ENCODE measurements around the gene ZNF547.
A peak's percentile ranks its signal among the peaks of the same experiment; 100 is the strongest.

ZNF547 gene

DNA sequence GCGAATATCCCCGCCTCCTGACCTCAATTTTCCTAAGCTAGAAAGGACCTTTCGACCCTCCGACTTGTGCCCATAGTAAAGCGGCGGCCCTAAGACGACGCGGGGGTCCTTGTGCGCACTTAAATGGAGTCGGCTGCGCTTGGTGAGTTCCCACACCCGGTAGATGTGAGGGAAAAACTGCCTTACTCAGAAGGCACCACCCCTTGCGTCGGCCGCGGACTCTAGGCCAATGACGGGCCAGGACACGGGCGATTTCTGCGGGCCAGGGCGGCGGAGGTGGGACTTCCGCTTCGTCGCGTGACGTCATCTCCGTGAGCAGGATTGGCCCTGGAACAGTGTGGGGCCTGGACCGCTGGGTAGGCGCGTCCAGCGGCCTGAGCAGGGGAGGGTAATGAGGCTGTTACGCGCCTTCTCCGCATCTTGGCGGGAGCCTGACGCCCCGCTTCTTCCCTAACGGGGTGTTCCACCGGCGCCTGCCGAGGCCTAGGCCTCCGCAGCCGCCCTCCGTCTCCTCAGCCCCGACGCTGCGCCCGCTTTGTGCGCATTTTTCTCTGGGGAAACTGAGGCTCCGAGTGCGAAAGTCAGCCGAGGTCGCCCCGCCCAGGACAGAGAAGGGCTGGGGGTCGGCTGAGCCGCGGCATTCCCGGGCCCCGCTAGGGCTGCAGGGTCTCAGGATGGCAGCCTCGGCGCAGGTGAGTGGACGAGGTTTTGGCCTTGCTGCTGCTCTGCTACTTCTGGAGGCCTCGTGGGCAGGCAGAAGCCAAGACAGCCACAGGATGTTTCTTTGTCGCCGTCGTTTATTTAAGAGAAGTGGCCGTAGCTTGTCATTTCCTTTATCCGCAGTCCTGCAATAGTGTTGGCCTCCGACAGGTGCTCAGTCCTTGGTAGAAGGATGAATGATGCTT, 42.9 kb upstream of the ZNF547 start, which contains the start of gene ZNF543:
TSS of gene ZNF543 (plus strand) at position 293 of the 905 bp plus-strand sequence. CDS start at position 675, 382 bp downstream.
- Histone ChIP-seq H3K9ac (peak within 1 kb of the TSS; percentile 89), H2AFZ (peak within 1 kb of the TSS; percentile 94), H3K4me1 (peaks cover 3% of the 10 kb centered on the region), H3K4me3 (ENCODE audit: low read depth, low read length) (peak within 1 kb of the TSS; percentile 94), H3K27ac (peak within 1 kb of the TSS; percentile 91), H3K36me3 (ENCODE audit: control insufficient read depth, insufficient read depth, low read length) (no peaks in the 10 kb centered on the region), H3K9me3 (ENCODE audit: control insufficient read depth, low read length) (no peaks in the 10 kb centered on the region), H3K79me2 (peaks cover 32% of the 10 kb centered on the region), H3K4me2 (ENCODE audit: low read length) (peak within 1 kb of the TSS; percentile 86), H3K27me3 (ENCODE audit: control insufficient read depth, insufficient read depth, low read length) (no peaks in the 10 kb centered on the region)
- TF ChIP-seq, protein P1, sequence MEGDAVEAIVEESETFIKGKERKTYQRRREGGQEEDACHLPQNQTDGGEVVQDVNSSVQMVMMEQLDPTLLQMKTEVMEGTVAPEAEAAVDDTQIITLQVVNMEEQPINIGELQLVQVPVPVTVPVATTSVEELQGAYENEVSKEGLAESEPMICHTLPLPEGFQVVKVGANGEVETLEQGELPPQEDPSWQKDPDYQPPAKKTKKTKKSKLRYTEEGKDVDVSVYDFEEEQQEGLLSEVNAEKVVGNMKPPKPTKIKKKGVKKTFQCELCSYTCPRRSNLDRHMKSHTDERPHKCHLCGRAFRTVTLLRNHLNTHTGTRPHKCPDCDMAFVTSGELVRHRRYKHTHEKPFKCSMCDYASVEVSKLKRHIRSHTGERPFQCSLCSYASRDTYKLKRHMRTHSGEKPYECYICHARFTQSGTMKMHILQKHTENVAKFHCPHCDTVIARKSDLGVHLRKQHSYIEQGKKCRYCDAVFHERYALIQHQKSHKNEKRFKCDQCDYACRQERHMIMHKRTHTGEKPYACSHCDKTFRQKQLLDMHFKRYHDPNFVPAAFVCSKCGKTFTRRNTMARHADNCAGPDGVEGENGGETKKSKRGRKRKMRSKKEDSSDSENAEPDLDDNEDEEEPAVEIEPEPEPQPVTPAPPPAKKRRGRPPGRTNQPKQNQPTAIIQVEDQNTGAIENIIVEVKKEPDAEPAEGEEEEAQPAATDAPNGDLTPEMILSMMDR (IDR thresholded peaks at IDR 0.05) = no peak

DNA sequence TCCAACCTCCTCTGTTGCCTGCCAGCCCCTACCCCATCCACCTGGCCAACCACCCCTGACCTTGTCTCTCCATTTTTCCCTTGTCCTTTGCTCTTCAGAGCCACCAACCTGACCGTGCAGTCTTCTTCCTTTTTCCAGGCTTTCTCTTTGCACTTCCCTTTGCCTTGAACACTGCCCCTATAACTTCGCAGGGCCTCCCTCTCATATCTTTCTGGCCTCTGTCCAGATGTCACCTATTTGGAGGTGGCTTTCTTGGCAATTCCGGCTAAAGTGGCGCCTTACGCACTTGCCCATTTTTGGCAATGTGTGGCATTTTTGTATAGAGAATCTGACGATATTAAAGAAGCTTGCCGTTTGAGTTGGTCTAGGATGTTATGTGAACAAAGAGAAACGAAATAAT, 42.2 kb upstream of the ZNF547 start:
- Histone ChIP-seq H2AFZ (peak overlapping the region; percentile 94), H3K27ac (peak overlapping the region; percentile 91), H3K4me2 (ENCODE audit: low read length) (peak overlapping the region; percentile 86), H3K9ac (peak overlapping the region; percentile 89), H3K4me1 (peaks cover 3% of the 10 kb centered on the region), H3K9me3 (ENCODE audit: control insufficient read depth, low read length) (no peaks in the 10 kb centered on the region), H3K36me3 (ENCODE audit: control insufficient read depth, insufficient read depth, low read length) (no peaks in the 10 kb centered on the region), H3K4me3 (ENCODE audit: low read depth, low read length) (peak overlapping the region; percentile 94), H3K79me2 (peaks cover 32% of the 10 kb centered on the region), H3K27me3 (ENCODE audit: control insufficient read depth, insufficient read depth, low read length) (no peaks in the 10 kb centered on the region)
- TF ChIP-seq, protein P1 (IDR thresholded peaks at IDR 0.05) = no peak

- peak overlapping the region; percentile 94 for H3K4me3 ChIP-seq (ENCODE audit: low read depth, low read length)
- H3K27ac ChIP-seq = peak overlapping the region; percentile 91
Observed at GRCh38 chr19:57321751-57322150, 41.6 kb upstream of the ZNF547 start.

GRCh38 chr19:57324992-57325391, 38.4 kb upstream of the ZNF547 start:
- H3K27ac ChIP-seq = no peak overlapping the region
- TF ChIP-seq, protein P1 (IDR thresholded peaks at IDR 0.05) = no peak
- H3K9me3 ChIP-seq (ENCODE audit: control insufficient read depth, low read length) = no peaks in the 10 kb centered on the region

More at GRCh38 chr19:57321751-57322150, 41.6 kb upstream of the ZNF547 start:
- no peak overlapping the region for H2AFZ ChIP-seq
- no peaks in the 10 kb centered on the region for H3K9me3 ChIP-seq (ENCODE audit: control insufficient read depth, low read length)
- no peaks in the 10 kb centered on the region for H3K36me3 ChIP-seq (ENCODE audit: control insufficient read depth, insufficient read depth, low read length)
- TF ChIP-seq, protein P1 (IDR thresholded peaks at IDR 0.05) = no peak
- H3K9ac ChIP-seq = no peak overlapping the region
- peak overlapping the region; percentile 86 for H3K4me2 ChIP-seq (ENCODE audit: low read length)
- peaks cover 32% of the 10 kb centered on the region for H3K79me2 ChIP-seq
- H3K4me1 ChIP-seq = peaks cover 3% of the 10 kb centered on the region
- no peaks in the 10 kb centered on the region for H3K27me3 ChIP-seq (ENCODE audit: control insufficient read depth, insufficient read depth, low read length)

More at GRCh38 chr19:57324992-57325391, 38.4 kb upstream of the ZNF547 start:
- peaks cover 32% of the 10 kb centered on the region for H3K79me2 ChIP-seq
- no peak overlapping the region for H3K4me2 ChIP-seq (ENCODE audit: low read length)
- no peak overlapping the region for H2AFZ ChIP-seq
- no peak overlapping the region for H3K4me3 ChIP-seq (ENCODE audit: low read depth, low read length)
- H3K4me1 ChIP-seq = no peaks in the 10 kb centered on the region
- H3K27me3 ChIP-seq (ENCODE audit: control insufficient read depth, insufficient read depth, low read length) = no peaks in the 10 kb centered on the region
- H3K9ac ChIP-seq = no peak overlapping the region
- H3K36me3 ChIP-seq (ENCODE audit: control insufficient read depth, insufficient read depth, low read length) = no peaks in the 10 kb centered on the region
